Stomach (tissue), 9 donors: ENCODE measurements around the gene MANEA. TPM values are rescaled to one million over a fixed set of nuclear protein-coding genes. Genes with fewer than 3 reads are reported as not detected.

ENCODE experiments used
- DNase-seq, 2 donors: peaks; one replicate each; pipeline versions ENCODE4 v3.0.0 to v3.0.0-alpha.2; 2013 to 2019
- H3K27ac ChIP-seq, 5 donors: fragments of 200-600 bp in 4 of 5; sonication (generic) in 4 of 5; one replicate each; pipeline ENCODE4 v1.5.1; 2013 to 2019; ENCODE audit warnings: mild to moderate bottlenecking in 1 of 5, moderate library complexity in 1 of 5
- H3K27me3 ChIP-seq, 3 donors: fragments of 200-600 bp; sonication (generic); one replicate each; pipeline ENCODE4 v1.5.1; 2017 to 2019; ENCODE audit warnings: mixed run types in 1 of 3
- H3K36me3 ChIP-seq, 4 donors: fragments of 200-600 bp; sonication (generic); 1 replicate in 3 of 4; 2 replicates in 1 of 4; pipeline ENCODE4 v1.5.1; 2016 to 2019
- H3K4me1 ChIP-seq, 4 donors: fragments of 200-600 bp; sonication (generic); one replicate each; pipeline ENCODE4 v1.5.1; 2016 to 2019
- H3K4me3 ChIP-seq, 4 donors: fragments of 200-600 bp; sonication (generic) in 3 of 4; one replicate each; pipeline ENCODE4 v1.5.1; 2016 to 2019; ENCODE audit warnings: mild to moderate bottlenecking in 1 of 4
- H3K9me3 ChIP-seq, 4 donors: fragments of 200-600 bp; sonication (generic); one replicate each; pipeline ENCODE4 v1.5.1; 2016 to 2019
- EP300 ChIP-seq: sonication (generic); formaldehyde crosslinking; IDR thresholded peaks from one replicate; pipeline ENCODE4 v1.6.1; 2017; ENCODE audit warnings: antibody characterized with exemption
- POLR2A ChIP-seq, 4 donors: fragments of 450-650 bp; IDR thresholded peaks; one replicate each; pipeline ENCODE4 v1.6.1; 2016; ENCODE audit warnings: antibody characterized with exemption in 4 of 4, control low read depth in 2 of 4, mild to moderate bottlenecking in 1 of 4, moderate library complexity in 1 of 4
- POLR2AphosphoS5 ChIP-seq, 3 donors: sonication (generic); formaldehyde crosslinking; IDR thresholded peaks; one replicate each; pipeline ENCODE4 v1.6.1; 2016; ENCODE audit warnings: antibody characterized with exemption in 3 of 3
- WGBS, 5 donors: extraction: QIAGEN DNeasy Blood & Tissue Kit in 3 of 5; methylation state at CpG; one replicate each; pipeline versions ENCODE4 v1.1.5 to v1.1.7; 2013 to 2018; 5-methylcytosine and 5-hydroxymethylcytosine counted together
- intact Hi-C: fragments of 100-400 bp; cut with DNase I; formaldehyde crosslinking; loops from one replicate; pipeline ENCODE4 v1.15.1; 2023; ENCODE audit warnings: low total_unique reads
- polyA plus RNA-seq, 3 donors: library from polyadenylated mRNA; stranded (reverse); fragments of 200-250 nt; gene quantifications; one replicate each; pipeline ENCODE4 v1.2.3, GENCODE V29; 2013
- total RNA-seq, 5 donors: library from RNA; depleted of rRNA; stranded (reverse); fragments of >200 nt; gene quantifications; one replicate each; pipeline versions ENCODE4 v1.1.0 to v1.2.3, GENCODE V29; 2014 to 2016
- TF ChIP-seq, protein P1 (sequence below), 7 experiments: fragments of 450-650 bp in 4 of 7; fragments of 200-600 bp in 3 of 7; sonication (generic) in 3 of 7; IDR thresholded peaks; one replicate each; pipeline ENCODE4 v1.5.1; 2016 to 2019; ENCODE audit warnings: antibody characterized with exemption in 7 of 7, control low read depth in 2 of 7, mild to moderate bottlenecking in 1 of 7
- donor health status: healthy with polysubstance abuse.
- donor health status: Bipolar disorder and iron deficiency.
- donor health status: healthy.

Gene MANEA
- total and polyA plus RNA-seq, 8 donors = 1.2 to 15.2 (median 3.2) TPM

DNA sequence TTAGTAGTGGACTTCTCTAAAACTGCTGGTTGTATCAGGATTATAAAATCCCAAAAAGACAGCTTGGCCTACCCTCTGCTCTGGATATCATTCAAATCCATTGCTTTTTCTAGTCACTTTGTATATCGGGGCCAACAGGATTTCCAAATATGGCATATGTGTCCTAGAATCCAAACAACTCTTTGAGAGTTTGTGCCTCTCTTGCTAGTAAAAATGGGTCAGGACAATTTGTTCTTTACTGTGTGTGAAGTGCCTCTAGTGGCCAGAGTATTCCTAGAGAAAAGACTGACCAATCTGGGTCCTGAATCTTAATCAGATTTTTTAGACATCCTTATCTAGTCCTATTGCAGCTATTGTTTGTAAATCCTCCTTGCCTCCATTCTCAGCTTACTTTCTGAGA, 33.5 kb upstream of the MANEA start:
- Histone ChIP-seq H3K27ac (no peak overlapping the region), H3K9me3 (no peaks in the 10 kb centered on the region), H3K4me3 (no peak overlapping the region), H3K36me3 (no peaks in the 10 kb centered on the region), H3K27me3 (no peaks in the 10 kb centered on the region), H3K4me1 (no peaks in the 10 kb centered on the region)
- WGBS, 5 donors = 65 to 89% (median 86%) methylated on average over 1 of the region's 1 CpG
- DNase-seq = no peak
- no peak for TF ChIP-seq EP300
- TF ChIP-seq POLR2A (IDR thresholded peaks at IDR 0.05) = no peak
- TF ChIP-seq, protein P1, sequence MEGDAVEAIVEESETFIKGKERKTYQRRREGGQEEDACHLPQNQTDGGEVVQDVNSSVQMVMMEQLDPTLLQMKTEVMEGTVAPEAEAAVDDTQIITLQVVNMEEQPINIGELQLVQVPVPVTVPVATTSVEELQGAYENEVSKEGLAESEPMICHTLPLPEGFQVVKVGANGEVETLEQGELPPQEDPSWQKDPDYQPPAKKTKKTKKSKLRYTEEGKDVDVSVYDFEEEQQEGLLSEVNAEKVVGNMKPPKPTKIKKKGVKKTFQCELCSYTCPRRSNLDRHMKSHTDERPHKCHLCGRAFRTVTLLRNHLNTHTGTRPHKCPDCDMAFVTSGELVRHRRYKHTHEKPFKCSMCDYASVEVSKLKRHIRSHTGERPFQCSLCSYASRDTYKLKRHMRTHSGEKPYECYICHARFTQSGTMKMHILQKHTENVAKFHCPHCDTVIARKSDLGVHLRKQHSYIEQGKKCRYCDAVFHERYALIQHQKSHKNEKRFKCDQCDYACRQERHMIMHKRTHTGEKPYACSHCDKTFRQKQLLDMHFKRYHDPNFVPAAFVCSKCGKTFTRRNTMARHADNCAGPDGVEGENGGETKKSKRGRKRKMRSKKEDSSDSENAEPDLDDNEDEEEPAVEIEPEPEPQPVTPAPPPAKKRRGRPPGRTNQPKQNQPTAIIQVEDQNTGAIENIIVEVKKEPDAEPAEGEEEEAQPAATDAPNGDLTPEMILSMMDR (IDR thresholded peaks at IDR 0.05) = no peak
- intact Hi-C loops = no loop called here

DNA sequence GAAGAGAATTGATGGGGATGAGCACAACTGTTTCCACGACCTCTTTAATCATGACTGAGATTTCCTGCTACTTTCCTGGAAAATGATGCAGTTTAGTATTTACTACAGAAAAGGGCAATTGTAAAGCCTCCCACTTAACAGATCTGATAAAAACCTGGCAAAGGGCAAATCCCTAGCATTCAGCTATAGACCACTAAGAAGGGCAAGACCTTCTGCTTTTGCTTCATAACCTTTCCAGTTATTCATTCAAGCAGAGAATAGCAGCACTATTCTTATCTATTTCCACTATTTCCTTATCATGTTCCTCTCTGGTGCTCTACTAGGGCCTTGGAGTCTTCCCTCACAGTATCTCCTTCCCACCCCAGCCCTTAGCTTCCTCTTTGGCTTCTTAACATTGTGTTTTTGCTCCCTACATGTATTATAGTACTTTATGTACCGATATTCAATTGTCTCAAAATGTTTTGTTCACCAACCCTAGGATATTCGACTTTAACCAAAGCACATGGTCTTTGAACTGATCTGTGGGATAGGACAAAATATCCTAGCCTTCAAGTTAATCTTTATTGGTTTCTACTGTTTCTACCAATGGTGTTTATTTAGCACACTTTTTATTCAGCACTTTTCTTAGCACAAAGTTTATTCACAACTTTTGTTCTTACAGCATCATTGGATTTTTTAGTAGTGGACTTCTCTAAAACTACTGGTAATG, 32.7 kb upstream of the MANEA start:
- Histone ChIP-seq H3K36me3 (no peaks in the 10 kb centered on the region), H3K27ac (peak overlapping the region in 4 of 5 donors; percentile 8 to 59 (median 46)), H3K4me3 (no peak overlapping the region), H3K27me3 (no peaks in the 10 kb centered on the region), H3K9me3 (no peaks in the 10 kb centered on the region), H3K4me1 (no peaks in the 10 kb centered on the region)
- intact Hi-C loops = no loop called here
- 51 to 72% (median 54%) methylated on average over 3 of the region's 3 CpGs for WGBS, 5 donors
- no peak for DNase-seq
- no peak for TF ChIP-seq POLR2A (IDR thresholded peaks at IDR 0.05)
- no peak for TF ChIP-seq POLR2AphosphoS5 (IDR thresholded peaks at IDR 0.05)
- TF ChIP-seq, protein P1 (IDR thresholded peaks at IDR 0.05) = no peak
- TF ChIP-seq EP300 = no peak

DNA sequence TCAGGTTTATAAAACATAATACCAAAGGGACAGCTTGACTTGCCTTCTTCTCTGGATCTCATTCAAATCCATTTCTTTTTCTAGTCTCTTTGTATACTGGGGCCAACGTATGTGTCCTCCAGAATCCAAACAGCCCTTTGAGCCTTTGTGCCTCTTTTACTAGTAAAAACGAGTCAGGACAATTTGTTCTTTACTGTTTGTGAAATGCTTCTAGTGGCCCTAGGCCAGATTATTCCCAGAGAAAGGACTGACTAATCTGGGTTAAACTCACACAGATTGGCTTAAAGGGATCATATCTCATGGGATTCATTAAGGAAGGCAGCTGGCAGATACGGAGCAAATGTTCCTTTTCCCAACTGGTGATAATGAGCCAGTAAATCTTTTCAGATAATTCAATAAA, 32.1 kb upstream of the MANEA start:
- H3K9me3 ChIP-seq = no peaks in the 10 kb centered on the region
- H3K36me3 ChIP-seq = no peaks in the 10 kb centered on the region
- DNase-seq = no peak
- H3K27me3 ChIP-seq = no peaks in the 10 kb centered on the region
- 29 to 43% (median 40%) methylated on average over 3 of the region's 3 CpGs for WGBS, 5 donors
- H3K27ac ChIP-seq = peak overlapping the region in 3 of 5 donors; percentile 36 to 59 (median 55)
- H3K4me1 ChIP-seq = no peaks in the 10 kb centered on the region
- intact Hi-C loops = no loop called here
- no peak overlapping the region for H3K4me3 ChIP-seq
- TF ChIP-seq POLR2AphosphoS5 (IDR thresholded peaks at IDR 0.05) (peak in 1 of 3 donors; percentile 28), POLR2A (IDR thresholded peaks at IDR 0.05) (no peak), EP300 (no peak)
- TF ChIP-seq, protein P1 (IDR thresholded peaks at IDR 0.05) = no peak

DNA sequence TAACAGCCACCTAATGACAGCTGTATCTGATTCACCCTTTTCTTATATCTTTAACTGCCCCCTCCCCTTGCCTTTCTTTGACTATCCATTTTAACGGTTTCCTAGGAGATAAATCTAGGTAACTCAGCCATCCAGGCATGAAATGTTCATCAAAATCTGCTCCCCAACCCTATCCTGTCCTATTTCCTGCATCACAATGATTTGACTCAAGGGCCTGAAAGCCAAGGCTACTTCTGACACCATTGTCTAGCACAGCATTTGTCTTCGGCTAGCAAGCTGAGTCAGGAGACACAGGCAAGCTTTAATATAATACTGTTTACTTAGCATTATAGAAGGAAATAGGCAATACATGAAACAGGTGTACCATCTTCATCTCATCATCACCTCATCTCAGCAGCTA, 31.6 kb upstream of the MANEA start:
- intact Hi-C loops = no loop called here
- no peaks in the 10 kb centered on the region for H3K9me3 ChIP-seq
- no peaks in the 10 kb centered on the region for H3K36me3 ChIP-seq
- TF ChIP-seq EP300 (no peak), POLR2A (IDR thresholded peaks at IDR 0.05) (no peak), POLR2AphosphoS5 (IDR thresholded peaks at IDR 0.05) (no peak)
- TF ChIP-seq, protein P1 (IDR thresholded peaks at IDR 0.05) = no peak
- 71 to 83% (median 76%) methylated on average over 2 of the region's 2 CpGs for WGBS, 5 donors
- DNase-seq = no peak
- peak overlapping the region in 1 of 5 donors; percentile 55 for H3K27ac ChIP-seq
- no peaks in the 10 kb centered on the region for H3K4me1 ChIP-seq
- H3K4me3 ChIP-seq = no peak overlapping the region
- no peaks in the 10 kb centered on the region for H3K27me3 ChIP-seq
